ENCODE data around the gene SNX14. TPM values are rescaled to one million over a fixed set of nuclear protein-coding genes. Genes with fewer than 3 reads are reported as not detected.

SNX14 gene
- total and polyA plus RNA-seq, 2 of the 8 experiments (the other 6 are each of a cell fraction or from before 2014, with no cell fraction given) = 11.9 to 24.2 TPM

DNA sequence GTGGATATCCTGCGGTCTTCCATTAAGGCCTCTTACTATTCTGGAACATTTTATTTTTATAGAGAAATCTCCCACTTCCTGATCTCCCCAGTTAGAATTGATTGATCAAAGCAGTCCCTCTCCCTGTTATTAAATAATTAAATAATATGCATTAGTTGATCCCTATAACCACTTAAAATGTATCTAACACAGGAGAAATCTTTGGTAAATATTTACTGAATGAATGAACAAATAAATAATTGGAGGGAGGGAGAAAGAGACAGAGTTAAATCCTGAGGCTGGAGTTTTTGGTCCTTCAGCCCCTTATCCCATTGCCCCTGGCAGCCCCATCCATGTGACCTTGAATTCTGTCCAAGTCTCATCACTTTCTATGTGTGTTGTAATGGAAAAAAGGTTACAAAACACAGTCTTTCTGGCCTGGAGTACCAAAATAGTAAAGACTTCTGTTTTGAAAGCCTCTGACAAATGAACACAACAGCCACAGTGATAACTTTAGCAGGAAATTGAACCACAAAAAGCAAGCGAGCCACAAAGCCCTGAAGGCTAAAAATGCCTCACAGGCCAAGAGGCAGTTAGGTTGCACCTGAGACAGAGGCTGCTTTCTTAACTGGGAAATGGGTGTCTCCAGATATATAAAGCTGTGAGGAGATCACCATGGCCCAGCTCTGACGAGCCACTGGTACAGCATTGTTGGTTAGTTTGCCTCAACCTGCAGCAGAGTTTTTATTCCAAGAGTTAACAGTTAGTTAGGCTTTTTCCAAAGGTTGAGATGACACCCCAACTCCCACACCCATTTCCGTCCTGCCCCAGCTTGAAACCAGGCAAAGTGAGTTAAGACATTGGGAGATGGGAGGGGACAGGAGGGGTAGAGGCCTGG, 132.5 kb downstream of the SNX14 start:
- H4K5ac ChIP-seq (ENCODE audit: insufficient read length, low read depth, low read length) = no peak overlapping the region
- no peak overlapping the region for H2BK20ac ChIP-seq (ENCODE audit: low read length)
- TF ChIP-seq BACH1 (IDR thresholded peaks at IDR 0.05; ENCODE audit: low read length) (no peak), CEBPB (IDR thresholded peaks at IDR 0.05; ENCODE audit: low read depth, low read length) (no peak), POLR2AphosphoS5 (IDR thresholded peaks at IDR 0.05; ENCODE audit: low read depth, low read length) (no peak), KDM5A (IDR thresholded peaks at IDR 0.05; ENCODE audit: low read length) (no peak), SIX5 (IDR thresholded peaks at IDR 0.05; ENCODE audit: low read depth, low read length) (no peak), TAF7 (optimal IDR thresholded peaks at IDR 0.05; ENCODE audit: borderline replicate concordance, low read depth, low read length) (no peak), BCL11A (IDR thresholded peaks at IDR 0.05; ENCODE audit: low read depth in 2 of 2, low read length in 2 of 2) (no peak), SRF (IDR thresholded peaks at IDR 0.05; ENCODE audit: low read depth, low read length) (no peak), RBBP5 (IDR thresholded peaks at IDR 0.05; ENCODE audit: borderline replicate concordance, low read depth, low read length) (no peak), SIRT6 (IDR thresholded peaks at IDR 0.05; ENCODE audit: low read length) (no peak), POLR2A (IDR thresholded peaks at IDR 0.05; ENCODE audit: control extremely low read depth in 1 of 2, low read depth in 2 of 2, low read length in 2 of 2) (no peak)
- no peak overlapping the region for H2BK15ac ChIP-seq (ENCODE audit: low read length)
- ChIA-PET POLR2A (ENCODE audit: partially characterized antibody) (interaction anchor here (1.0 to 1.5 kb wide), 2 partner anchors 8 to 217 kb away, joined by 3 to 6 read pairs; no protein-coding TSS in a partner anchor), CTCF (ENCODE audit: partially characterized antibody) (interaction anchor here (0.7 to 10.5 kb wide), 4 partner anchors 9 to 21 kb away, joined by 3 to 99 read pairs (median 6); partner anchors contain the start of gene NT5E)
- no peaks in the 10 kb centered on the region for H3K9me3 ChIP-seq (ENCODE audit: insufficient read depth in 2 of 2, low read depth in 1 of 2, low read length in 1 of 2)
- H4K20me1 ChIP-seq (replicated peaks in 1 of 2; ENCODE audit: control insufficient read depth in 1 of 2, insufficient read depth in 2 of 2, low read length in 2 of 2) = no peaks in the 10 kb centered on the region
- H4K91ac ChIP-seq (replicated peaks; ENCODE audit: insufficient read length, low read length) = no peak overlapping the region
- no peak overlapping the region for H3K56ac ChIP-seq (replicated peaks; ENCODE audit: insufficient read length, low read depth, low read length)
- H2BK120ac ChIP-seq (replicated peaks; ENCODE audit: low read depth, low read length) = no peak overlapping the region
- no peak overlapping the region for H2AK5ac ChIP-seq (ENCODE audit: low read depth, low read length)
- no peaks in the 10 kb centered on the region for H3K36me3 ChIP-seq (ENCODE audit: control insufficient read depth in 2 of 4, insufficient read depth in 4 of 4, low read length in 3 of 4)
- H3K23ac ChIP-seq (ENCODE audit: insufficient read length) = no peak overlapping the region
- H3K27me3 ChIP-seq (replicated peaks in 1 of 4; ENCODE audit: control insufficient read depth in 3 of 4, extremely low read depth in 1 of 4, insufficient read depth in 3 of 4, low read length in 3 of 4) = no peaks in the 10 kb centered on the region
- no peak overlapping the region for H3K27ac ChIP-seq (ENCODE audit: low read depth, low read length)
- no peak overlapping the region for H2BK12ac ChIP-seq (ENCODE audit: low read depth, low read length)
- H2AFZ ChIP-seq (ENCODE audit: low read length) = peak overlapping the region; percentile 97; the same call in 1 of the 2 replicates
- H3K4ac ChIP-seq (replicated peaks; ENCODE audit: insufficient read length, low read depth, low read length) = no peak overlapping the region
- no peak overlapping the region for H3K9ac ChIP-seq (replicated peaks in 1 of 4; ENCODE audit: extremely low read depth in 1 of 4, low read depth in 3 of 4, low read length in 3 of 4)
- no peak overlapping the region for H3K18ac ChIP-seq (ENCODE audit: extremely low read depth, low read length)
- no peaks in the 10 kb centered on the region for H3K23me2 ChIP-seq (ENCODE audit: low read depth, low read length)
- H3K79me1 ChIP-seq (ENCODE audit: low read depth, low read length) = no peaks in the 10 kb centered on the region
- 0 out of 2 replicates have a peak overlapping the region, but pooled peaks have one; percentile 9 for H2BK5ac ChIP-seq (ENCODE audit: low read depth, low read length)
- FAIRE-seq (no peak), DNase-seq (ENCODE audit: low read depth in 1 of 2, low spot score in 2 of 2) (no peak)
- no peak overlapping the region for H3K14ac ChIP-seq (ENCODE audit: insufficient read length)
- 96% methylated on average over 4 of the region's 4 CpGs; no CpG with 5 or more reads in 1 of the 2 experiments for WGBS, 2 experiments (ENCODE audit: extremely low coverage in 1 of 2, insufficient coverage in 1 of 2, insufficient read length in 1 of 2, insufficient replicate concordance in 2 of 2, low coverage in 1 of 2, low lambda C conversion rate in 2 of 2, missing lambda C conversion rate in 1 of 2)
- H3K79me2 ChIP-seq (ENCODE audit: control insufficient read depth in 1 of 2, insufficient read depth in 2 of 2, low read length in 2 of 2) = no peaks in the 10 kb centered on the region
- H3K4me3 ChIP-seq (ENCODE audit: extremely low read depth in 1 of 4, insufficient read depth in 2 of 4, low read depth in 3 of 4, low read length in 4 of 4) = no peak overlapping the region
- H3K4me2 ChIP-seq (ENCODE audit: insufficient read depth in 1 of 2, low read depth in 2 of 2, low read length in 2 of 2) = no peak overlapping the region
- H4K8ac ChIP-seq (ENCODE audit: extremely low read depth, insufficient read depth, low read length) = no peak overlapping the region
- peaks cover 0 to 10% (median 3%) of the 10 kb centered on the region in 4 experiments; a peak in 4 of 7 replicates for H3K4me1 ChIP-seq (replicated peaks in 1 of 4; ENCODE audit: control insufficient read depth in 3 of 4, insufficient read depth in 4 of 4, low read length in 3 of 4)

Data from H1 (cell line).